LoVo (cell line): Measurements from ENCODE around the gene CRYGN.

Source experiments
- DNase-seq: peaks from one replicate; pipeline ENCODE4 v3.0.0-alpha.2; 2016; ENCODE audit warnings: low spot score

The CRYGN gene

DNA sequence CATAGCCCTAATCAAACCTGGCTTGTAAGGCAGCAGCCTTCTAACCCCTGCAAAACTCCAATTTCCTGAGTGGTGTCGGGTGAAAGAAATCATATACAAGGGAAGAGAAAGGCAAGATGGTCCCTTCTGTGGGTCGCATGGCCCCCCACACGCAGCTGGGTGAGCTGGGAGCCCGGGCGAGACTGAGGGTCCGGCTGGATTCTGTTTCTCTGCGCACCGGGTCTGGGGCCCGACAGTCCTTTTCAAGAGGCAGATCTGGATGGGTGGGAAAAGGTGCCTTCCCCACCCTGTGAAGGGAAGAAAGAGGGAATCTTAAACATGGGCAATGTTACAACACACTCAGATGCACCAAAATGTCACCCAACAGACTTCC lies 48.6 kb downstream of the CRYGN start:
- DNase-seq, result no peak

DNA sequence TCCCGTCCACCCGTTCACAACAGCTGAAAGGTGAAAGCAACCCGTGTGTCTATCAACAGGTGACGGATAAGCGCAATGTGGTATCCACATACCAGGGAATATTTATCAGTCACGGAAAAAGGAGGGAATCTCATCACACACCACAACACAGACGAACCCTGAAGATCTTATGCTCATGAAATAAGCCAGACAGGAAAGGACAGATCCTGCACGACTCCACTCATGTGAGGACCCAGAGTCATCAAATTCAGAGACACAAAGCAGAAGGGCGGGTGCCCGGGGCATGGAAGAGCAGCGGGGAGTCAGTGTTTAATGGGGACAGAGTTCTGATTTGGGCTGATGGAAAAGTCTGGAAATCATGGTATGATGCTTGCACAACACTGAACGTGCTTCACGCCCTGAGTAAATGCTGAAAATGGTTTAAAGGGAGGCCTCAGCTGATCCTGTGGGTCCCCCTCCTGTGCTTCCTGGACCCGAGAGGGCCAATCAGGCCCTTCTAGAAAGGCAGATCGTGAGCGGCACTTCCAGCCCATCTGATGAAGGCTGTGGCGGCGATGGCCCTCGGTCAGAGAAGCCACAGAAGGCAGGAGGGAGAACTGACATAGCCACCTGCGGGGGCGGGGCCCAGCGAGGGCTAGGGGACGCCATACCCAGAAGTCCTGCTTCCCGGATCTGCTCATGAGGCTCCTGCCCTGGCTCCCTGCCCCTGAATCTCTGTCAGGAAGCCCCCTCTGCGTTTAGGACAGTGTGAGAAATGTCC lies 49.2 kb downstream of the CRYGN start:
- DNase-seq, result no peak

DNA sequence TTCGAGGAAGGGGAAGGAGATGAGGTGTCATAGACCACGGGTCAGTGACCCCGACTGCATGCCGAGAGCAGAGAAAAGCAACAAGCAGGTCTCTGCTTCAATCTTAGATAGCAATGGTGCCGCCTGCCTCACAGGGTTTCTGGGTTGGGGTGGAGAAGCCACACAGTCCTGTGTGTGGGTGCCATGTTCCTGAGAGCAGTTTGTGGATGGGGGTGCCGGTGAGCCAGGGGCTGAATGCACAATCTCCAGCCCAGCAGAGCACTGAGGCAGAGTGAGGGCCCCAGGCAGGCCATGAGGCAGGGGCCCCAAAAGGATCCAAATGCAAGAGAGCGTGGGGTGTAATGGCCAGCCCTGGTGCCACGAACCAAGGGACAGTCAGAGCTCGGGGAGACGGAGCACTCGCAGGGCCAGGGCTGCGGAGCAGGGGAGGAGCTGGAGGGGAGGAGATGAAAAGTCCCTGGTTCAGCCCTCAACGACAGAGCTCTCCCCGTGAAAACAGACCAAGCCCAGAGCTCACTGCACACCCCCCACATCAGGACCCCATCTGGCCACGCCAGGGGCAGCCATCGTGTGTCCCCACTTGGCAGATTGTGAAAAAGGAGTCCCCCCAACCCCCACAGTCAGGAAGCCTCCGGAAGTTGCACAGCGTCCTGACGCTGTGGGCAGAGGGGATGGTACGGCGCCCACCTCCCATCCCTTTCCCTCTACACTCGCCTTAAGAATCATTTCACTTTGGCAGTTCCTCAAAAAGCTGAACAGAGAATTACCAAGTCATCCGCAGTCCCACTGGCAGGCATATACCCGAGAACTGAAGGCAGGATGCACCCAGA lies 50.0 kb downstream of the CRYGN start:
- DNase-seq, result no peak

DNA sequence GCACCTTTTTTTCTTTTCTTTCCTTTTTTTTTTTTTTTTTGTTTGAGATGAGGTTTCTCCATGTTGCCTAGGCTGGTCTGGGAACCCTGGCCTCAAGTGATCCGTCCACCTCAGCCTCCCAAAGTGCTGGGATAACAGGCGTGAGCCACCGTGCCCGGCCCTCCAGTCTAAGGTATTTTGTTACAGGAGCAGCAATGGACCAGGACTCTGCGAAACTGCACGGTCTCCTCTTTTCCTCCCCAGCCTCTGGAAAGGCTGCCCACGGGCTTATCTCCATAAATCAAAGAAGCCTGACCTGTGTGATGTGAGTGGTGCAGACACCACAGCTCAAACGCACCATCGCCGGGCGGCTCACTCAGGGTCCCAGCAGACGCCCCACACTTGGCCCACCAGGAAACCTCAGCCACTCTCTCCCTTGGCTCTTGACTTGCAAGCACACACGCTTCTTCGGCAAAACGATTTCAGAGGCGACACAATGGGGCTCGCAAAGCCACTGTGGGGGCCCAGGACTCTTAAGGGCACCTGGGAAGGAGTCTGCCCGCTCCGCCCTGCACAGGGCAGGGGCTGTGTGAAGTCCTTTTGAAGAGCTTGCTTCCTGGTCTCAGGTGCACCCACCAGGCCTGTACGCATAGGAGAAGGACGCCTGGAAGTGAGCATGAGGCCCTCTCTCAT lies 50.7 kb downstream of the CRYGN start:
- no peak for DNase-seq

DNA sequence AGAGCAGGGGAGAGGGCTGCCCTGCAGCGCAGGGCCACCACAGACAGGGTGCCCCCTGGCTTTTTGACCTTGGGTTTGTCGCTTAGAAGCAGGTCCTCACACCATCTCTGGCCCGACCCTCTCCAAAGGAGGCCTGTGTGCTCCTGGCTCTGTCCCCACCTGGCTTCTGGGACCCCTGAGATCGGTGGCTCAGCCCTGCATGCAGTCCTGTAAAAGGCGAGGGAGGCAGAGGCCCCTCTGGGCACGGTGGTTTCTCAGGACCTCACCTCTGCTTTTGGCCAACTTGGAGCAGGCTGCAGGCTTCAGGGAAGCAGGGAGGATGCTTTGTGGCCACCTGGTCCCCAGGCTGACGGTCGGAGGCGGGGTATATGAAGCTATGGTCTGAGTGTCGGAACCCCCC lies 51.5 kb downstream of the CRYGN start:
- DNase-seq, result no peak

DNA sequence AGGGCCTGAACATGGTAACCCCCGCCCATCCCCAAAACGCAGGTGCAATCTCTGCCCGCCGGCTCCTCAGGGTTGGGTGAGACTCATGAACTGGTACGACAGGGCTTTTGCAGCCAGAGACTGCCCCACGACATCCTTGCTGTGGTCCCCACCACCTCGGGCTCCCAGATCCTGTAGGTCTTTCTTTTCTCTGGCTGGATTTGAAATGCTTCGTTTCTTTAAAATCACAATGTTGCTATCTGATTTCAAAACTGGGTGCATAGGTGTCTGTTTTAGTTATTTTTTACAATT lies 52.0 kb downstream of the CRYGN start:
- no peak for DNase-seq

DNA sequence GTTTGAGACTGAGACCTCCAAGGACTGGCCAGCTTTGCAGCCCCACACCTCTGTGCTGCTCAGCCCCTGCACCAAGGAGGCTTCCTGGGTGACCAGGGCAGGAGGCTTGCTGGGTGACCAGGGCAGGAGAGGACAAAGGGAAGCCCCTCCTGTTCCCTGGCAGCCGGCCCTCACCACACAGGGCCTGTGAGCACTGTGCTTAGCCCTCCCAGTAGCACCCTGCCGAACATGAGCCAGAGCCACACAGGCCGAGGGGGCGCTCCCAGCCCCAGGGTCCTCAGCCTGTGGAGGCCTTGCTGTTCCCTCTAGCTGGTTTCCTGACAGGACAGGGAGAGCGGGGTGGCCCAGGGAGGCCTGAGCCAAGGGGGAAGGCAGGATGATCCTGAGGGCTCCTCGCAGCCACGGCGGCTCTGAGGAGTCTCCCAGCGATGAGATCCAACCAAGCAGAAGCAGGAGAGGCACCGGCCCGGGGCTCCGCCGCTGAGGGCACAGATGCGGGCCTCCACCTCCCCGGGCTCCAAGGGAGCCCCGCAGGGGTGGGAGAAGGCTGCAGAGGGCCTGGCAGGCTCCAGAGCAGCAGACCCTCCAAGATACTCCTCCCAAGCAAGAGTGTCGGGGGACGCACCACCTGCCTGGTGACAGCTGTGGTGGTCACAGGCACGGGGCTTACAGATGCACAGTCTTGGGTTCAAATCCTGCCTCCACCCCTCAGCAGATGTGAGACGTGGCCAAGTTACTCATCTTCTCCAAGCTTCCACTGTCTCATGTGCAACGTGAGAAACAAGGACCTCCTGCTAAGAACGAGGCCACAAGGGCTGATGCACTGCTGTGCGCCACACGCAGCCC lies 52.6 kb downstream of the CRYGN start:
- DNase-seq, result no peak

DNA sequence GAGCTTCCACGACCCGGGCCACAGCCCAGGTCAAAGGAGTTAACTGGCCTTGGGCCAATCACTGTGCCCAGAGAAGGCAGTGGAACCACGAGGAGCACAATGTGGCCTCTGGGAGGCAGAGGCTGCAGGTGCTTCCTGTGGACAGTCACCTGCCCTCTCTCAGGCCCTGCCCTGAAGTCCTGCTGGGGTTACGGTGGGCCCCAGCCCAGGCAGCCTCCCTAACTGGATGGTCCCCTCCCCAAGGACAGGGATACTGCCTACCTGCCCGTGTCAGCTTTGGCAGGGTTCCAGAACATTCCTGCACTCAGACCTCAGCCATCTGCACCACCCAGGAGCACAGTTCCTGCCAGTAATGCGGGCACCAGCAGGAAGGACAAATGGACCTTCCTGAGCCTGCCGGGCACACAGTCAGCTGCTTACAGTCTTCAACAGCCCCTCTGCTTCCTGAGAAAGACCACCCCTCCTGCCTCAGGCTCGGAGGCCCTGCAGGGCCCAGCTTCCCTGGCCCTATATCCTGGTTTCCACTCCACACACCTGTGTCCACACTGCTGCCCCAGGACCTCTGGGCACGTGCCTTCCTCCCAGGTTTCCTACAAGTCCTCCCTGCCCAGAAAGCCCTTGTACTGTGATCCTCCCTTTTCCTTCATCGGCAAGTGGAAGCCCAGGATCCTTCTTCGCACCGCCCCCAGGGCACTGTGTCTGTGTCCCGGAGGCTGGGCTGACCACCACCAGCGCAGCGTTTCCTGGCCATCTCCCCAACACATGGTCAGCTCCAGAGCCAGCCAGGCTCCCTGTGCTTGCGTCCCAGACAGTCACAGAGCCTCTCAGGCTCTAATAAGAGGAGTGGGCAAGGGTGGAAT lies 53.4 kb downstream of the CRYGN start:
- DNase-seq, result peak; percentile 63

DNA sequence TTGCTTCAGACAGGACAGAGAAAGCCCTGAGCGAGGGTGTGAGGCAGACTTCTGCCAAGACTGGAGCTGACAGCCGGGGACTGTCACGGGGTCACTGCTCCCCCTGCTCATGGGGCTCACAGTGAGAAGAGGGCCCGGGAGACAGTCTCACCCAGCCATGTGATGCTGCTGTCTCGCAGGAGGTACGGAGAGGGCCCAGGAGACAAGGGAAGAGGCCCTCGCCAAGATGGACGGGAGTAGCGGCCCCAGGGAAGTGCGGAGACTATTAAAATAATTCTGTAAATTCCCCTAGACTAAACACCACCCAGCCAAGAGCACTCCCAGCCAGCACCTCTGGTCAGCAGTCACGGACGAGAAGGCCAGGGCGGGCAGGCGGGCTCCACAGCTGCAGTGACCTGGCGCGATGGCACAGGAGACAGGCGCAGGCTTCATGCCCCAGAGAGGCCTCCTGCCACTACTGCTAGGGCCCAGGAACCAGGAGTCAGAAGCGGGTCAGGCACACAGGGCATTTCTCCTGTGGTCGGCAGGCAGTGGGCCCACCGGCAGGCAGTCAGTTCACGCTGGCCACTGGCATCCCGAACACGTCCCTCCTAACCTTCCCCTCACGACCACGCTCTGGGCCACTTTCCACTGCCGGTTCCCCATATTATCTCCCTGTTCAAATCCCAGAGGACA lies 54.2 kb downstream of the CRYGN start:
- no peak for DNase-seq

DNA sequence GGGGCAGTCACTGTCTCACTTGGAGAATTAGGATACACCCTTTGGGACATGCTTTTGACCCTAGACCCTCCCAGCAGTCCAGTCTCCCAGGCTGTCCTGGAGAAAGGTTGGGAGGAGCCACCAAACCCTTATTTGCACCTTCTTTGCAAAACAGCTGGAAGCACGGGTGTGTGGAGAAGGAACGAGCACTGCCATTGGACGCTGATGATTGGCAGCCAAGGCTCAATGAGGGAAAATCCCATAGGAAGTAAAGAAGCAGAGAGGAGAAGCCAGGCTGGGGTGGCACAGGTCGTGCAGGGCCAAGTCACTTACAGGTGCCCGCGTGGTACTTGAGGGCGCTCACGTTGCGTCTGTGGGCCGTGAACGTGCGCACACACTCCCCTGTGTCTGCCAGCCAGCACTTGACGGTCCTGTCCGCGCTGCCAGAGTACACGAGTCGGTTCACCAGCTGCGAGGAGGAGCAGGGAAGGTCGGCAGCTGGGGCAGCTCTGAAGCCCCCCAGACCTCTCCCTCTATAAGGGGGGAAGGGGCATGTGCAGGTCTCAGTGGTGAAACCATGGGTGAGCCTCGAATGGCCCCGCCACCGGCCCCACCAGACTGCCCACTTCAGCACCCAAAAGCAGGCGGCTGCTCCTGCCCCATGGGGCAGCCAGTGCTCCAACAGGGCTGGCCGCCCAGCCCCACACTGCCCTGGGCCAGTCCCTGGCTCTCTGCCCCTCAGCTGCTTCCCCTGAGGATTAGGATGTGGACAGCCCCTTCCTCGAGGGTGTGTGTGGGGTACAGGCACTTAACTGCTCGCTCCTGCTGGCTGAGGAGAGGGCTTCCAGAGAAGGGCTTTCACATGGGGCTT lies 54.9 kb downstream of the CRYGN start:
- no peak for DNase-seq

DNA sequence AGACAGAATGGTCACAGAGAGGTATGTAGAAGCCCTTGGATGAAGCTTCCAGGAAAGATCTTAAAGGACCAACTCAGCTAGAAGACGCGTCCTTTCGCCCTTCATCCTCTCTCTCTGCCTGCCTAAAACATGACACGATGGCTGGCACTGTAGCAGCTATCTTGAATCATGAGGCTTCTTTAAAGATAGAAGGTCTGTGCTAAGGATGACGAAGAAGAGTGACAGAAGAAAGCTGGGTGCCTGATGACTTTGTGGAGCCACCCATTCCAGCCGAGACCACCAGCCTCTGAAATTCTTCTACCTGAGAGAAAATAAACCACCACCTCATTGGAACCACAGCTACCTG lies 55.6 kb downstream of the CRYGN start:
- DNase-seq, result no peak

DNA sequence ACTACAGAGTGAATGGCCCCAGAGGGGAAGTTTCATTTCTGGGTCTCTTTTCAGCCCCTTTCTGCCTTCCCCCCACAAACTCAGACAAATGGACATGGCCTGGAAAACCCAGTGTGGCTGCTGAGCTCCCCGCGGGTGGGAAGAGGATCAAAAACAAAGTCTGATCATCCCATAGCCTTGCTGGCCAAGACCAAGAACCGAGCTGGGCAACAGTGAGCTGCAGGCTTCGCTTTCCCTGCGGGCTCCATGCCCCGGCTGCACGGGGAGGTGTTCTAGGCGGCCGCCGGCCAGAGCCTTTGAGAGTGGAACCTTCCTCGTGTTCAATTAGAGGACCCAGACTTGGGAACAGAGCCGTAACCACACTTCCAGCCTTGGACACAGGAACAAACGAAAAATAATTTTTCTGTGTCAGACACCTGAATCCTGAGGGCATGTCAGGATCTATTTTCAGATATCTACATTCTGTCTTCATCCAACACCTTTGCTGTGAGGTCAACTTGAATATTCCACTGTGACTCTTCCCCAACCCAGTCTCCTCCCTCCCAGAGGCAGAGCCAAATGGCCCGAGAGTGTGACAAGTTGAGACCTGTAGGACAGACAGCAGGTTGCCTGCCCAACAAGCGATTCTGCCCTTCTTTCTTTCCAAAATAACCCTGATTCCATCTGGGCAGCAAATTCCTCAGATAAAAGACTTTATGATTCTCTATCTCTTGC lies 56.1 kb downstream of the CRYGN start:
- DNase-seq, result no peak

DNA sequence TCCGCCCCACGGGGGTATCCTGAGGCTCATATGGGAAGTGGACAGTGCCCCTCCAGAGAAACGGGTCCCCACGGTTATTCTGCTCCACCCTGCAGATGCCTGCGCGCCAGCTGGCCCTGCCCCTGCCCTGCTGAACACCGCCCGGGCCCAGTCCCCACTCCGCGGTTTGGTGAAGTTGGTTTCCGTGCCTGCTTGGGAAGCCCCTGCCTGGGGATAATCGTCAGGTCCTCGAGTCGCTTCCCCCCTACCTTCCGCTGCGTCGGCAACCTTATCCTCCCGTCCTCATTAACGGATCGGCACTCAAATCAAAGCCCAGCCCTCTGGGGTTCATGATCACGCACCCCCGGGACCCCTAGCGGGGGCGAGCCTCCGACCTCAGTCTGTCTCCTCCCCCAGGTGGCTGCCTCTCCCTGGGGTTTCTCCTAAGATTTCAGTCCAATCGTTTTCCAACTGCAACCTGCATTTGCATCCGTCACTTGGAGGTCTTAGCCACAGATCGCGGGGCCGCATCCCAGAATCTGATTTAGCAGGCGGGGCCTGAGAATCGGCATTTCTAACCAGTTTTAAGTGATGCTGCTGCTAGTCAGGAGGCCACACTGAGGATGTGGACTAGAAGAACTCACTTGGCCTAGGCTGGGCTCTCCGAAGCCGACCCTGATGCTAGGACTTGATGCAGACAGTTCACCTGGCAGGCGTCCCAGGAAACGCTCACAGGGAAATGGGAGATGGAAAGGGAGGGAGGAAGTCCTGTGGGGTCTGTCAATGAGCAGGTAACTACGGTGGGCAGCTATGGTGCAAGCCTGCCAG lies 57.7 kb downstream of the CRYGN start:
- no peak for DNase-seq

DNA sequence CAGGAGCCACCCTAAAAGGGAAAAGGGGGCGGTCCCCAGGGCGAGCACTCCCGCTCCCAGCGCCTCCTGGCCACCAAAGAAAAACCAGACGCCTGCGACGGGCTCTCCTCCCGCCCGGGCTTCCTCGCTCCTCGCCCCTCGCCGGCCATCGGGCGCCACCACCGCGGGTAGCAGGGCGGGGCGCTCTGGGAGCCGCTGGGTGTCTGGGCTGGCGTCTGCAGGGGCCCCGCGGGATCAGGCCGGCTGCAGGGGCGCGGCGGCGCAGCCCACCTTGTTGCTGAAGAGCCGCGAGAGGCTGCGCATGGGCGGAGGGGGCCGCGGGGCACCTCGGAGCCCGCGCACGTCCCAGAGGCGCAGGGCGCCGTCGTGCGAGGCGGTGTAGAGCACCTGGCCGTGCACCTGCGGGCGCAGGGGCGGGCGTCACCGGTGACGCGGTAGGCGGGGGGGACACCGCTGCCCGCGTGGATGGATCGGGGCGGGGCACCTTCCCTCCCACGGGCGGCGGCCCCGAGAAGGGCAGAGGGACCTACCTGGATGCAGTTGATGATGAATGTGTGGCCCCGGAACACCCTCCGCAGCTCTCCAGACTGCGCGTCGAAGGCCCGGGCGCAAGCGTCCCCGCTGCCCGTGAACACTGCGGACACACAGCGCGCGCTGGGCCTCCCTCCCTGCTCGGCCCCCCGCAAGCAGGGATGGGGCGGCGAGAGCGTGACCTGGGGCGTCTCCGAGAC lies 58.4 kb downstream of the CRYGN start:
- no peak for DNase-seq

DNA sequence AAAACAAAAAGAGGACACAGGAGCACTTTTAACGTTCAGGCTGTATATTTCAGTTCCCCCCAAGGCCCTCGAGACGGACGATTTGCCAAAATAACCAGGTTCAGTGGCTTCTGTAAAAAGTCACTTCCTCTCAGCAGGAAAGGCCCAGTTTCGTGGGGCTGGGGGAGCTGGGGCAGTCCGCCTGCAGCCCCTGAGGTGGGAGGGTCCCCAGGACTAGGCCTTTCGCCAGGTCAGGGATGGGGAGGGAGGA lies 58.9 kb downstream of the CRYGN start:
- no peak for DNase-seq

DNA sequence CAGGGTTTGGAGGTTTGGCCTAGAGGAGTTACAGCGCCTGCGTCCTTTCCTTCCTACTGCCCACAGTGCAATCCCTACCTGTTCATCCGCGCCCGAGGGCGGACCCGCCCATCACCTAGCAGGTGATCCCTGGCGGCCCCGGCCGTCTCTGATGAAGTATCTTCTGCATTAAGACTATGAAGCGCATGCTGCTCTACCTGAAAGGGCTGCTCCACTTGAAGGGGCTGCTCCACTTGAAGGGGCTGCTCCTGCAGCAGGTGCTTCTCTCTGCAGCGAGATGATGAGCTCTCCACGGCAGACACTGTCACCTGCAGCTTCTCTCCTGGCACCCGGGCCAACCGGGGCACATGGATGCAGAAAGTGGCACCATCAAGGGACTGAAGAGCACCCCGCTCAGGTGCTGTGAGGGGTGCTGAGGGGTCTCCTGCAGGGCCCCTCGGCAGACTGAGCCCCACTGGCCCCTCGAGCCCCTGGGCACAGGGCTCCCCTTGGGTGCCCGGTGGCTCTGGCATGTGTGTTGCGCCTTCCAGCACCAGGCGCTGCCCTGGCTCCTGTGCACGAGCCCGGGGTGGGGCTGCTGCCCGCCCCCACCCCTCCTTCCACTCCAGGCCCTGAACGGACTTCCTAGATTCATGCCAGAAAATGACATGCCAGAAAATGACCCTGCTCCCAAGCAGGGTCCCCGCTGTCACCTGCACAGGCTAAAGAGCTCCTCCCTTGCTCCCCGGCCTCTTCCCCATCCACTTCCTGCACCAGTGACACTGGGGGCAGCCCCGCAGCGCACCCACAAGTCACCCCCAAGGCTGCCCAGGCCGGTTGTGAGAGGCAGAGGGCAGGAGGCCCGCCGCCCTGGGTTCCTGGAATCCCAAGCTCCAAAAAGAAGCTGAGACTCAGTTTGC lies 59.5 kb downstream of the CRYGN start:
- DNase-seq, result no peak
